HG03135 (cell line): Measurements from ENCODE around the gene PI4KA.
"Not testable (repeated sequence)": the region's sequence is repeated elsewhere in the genome, so short reads cannot be mapped to it uniquely, and the experiment has no call there.

ENCODE experiments used
- ATAC-seq: cut with Tn5 transposase; IDR thresholded peaks from one replicate; pipeline ENCODE4 v1.9.1; 2021; ENCODE audit warnings: mild to moderate bottlenecking, moderate library complexity; ENCODE audit not compliant: unreplicated experiment

PI4KA gene

GRCh38 chr22:20779014-20779817 lies 79.4 kb downstream of the PI4KA start:
- no peak for ATAC-seq

GRCh38 chr22:20777420-20778177 lies 81.0 kb downstream of the PI4KA start:
- no peak for ATAC-seq

GRCh38 chr22:20776624-20777405 lies 81.8 kb downstream of the PI4KA start:
- no peak for ATAC-seq

- no peak for ATAC-seq
Observed at GRCh38 chr22:20775342-20775895, 83.2 kb downstream of the PI4KA start.

GRCh38 chr22:20774882-20775281 lies 83.7 kb downstream of the PI4KA start:
- no peak for ATAC-seq

- no peak for ATAC-seq
Observed at GRCh38 chr22:20773793-20774212, 84.8 kb downstream of the PI4KA start, which contains the start of gene SERPIND1. TSS of gene SERPIND1 (plus strand) at chr22:20774113. CDS start at chr22:20779313, 5,200 bp downstream.

GRCh38 chr22:20771918-20772625 lies 86.5 kb downstream of the PI4KA start:
- ATAC-seq: no peak

GRCh38 chr22:20769496-20769826 lies 89.2 kb downstream of the PI4KA start:
- ATAC-seq: not testable (repeated sequence)

- ATAC-seq: no peak
Observed at GRCh38 chr22:20766530-20766929, 92.1 kb downstream of the PI4KA start.

- no peak for ATAC-seq
Observed at GRCh38 chr22:20765938-20766337, 92.7 kb downstream of the PI4KA start.

- ATAC-seq: no peak
Observed at GRCh38 chr22:20764729-20765128, 93.9 kb downstream of the PI4KA start.

- ATAC-seq: no peak
Observed at GRCh38 chr22:20764471-20764720, 94.2 kb downstream of the PI4KA start.

- no peak for ATAC-seq
Observed at GRCh38 chr22:20763630-20764470, 94.8 kb downstream of the PI4KA start.

GRCh38 chr22:20762233-20762796 lies 96.3 kb downstream of the PI4KA start:
- no peak for ATAC-seq

GRCh38 chr22:20761536-20761935 lies 97.1 kb downstream of the PI4KA start:
- ATAC-seq: no peak

- ATAC-seq: no peak
Observed at GRCh38 chr22:20760084-20760483, 98.5 kb downstream of the PI4KA start.

GRCh38 chr22:20758688-20759087 lies 99.9 kb downstream of the PI4KA start:
- ATAC-seq: no peak

- no peak for ATAC-seq
Observed at GRCh38 chr22:20756846-20757245, 101.8 kb downstream of the PI4KA start.

GRCh38 chr22:20752873-20753272 lies 105.7 kb downstream of the PI4KA start:
- no peak for ATAC-seq
